HEK293T (cell line): ENCODE results near the gene PLEKHM2.

Source experiments
- CTCF ChIA-PET: fragments of 350-600 bp; formaldehyde crosslinking; extraction: SDS; loops from one replicate; lab custom pipeline; 2021; ENCODE audit warnings: antibody characterized with exemption, inconsistent platforms; lab: Yijun Ruan, JAX
- POLR2A ChIA-PET: fragments of 350-600 bp; formaldehyde crosslinking; extraction: SDS; loops from one replicate; lab custom pipeline; 2020; ENCODE audit warnings: antibody characterized with exemption, inconsistent platforms; lab: Yijun Ruan, JAX
- DNase-seq: peaks from one replicate; pipeline ENCODE4 v3.0.0; 2012; ENCODE audit warnings: mixed read lengths; ENCODE audit errors: extremely low spot score
- ARNT ChIP-seq: fragments of 450-650 bp; IDR thresholded peaks from 2 replicates; pipeline ENCODE4 v1.6.1; 2017; ENCODE audit warnings: mild to moderate bottlenecking
- BHLHE40 ChIP-seq: fragments of 450-650 bp; IDR thresholded peaks from 2 replicates; pipeline ENCODE4 v1.6.1; 2016; ENCODE audit warnings: mild to moderate bottlenecking, moderate library complexity, borderline replicate concordance
- CTBP1 ChIP-seq: fragments of 450-650 bp; IDR thresholded peaks from 2 replicates; pipeline ENCODE4 v1.6.1; 2016; ENCODE audit warnings: borderline replicate concordance
- ELF4 ChIP-seq: fragments of 450-650 bp; IDR thresholded peaks from 2 replicates; pipeline ENCODE4 v1.6.1; 2017; ENCODE audit warnings: antibody characterized with exemption
- FOXA1 ChIP-seq: fragments of 450-650 bp; IDR thresholded peaks from 2 replicates; pipeline ENCODE4 v1.6.1; 2016; ENCODE audit warnings: mild to moderate bottlenecking
- FOXK2 ChIP-seq: fragments of 450-650 bp; IDR thresholded peaks from 2 replicates; pipeline ENCODE4 v1.6.1; 2016; ENCODE audit warnings: mild to moderate bottlenecking
- FOXM1 ChIP-seq: fragments of 450-650 bp; IDR thresholded peaks from 2 replicates; pipeline ENCODE4 v1.6.1; 2017; ENCODE audit warnings: mild to moderate bottlenecking, borderline replicate concordance
- HDGF ChIP-seq: fragments of 450-650 bp; IDR thresholded peaks from 2 replicates; pipeline ENCODE4 v1.6.1; 2017; ENCODE audit warnings: antibody characterized with exemption, borderline replicate concordance
- L3MBTL2 ChIP-seq: fragments of 450-650 bp; conservative IDR thresholded peaks from 2 replicates; pipeline ENCODE4 v1.6.1; 2016; ENCODE audit warnings: mild to moderate bottlenecking
- LEF1 ChIP-seq: fragments of 450-650 bp; IDR thresholded peaks from 2 replicates; pipeline ENCODE4 v1.6.1; 2017; ENCODE audit warnings: mild to moderate bottlenecking, borderline replicate concordance
- NFRKB ChIP-seq: fragments of 450-650 bp; IDR thresholded peaks from 2 replicates; pipeline ENCODE4 v1.6.1; 2016; ENCODE audit warnings: mild to moderate bottlenecking, moderate library complexity
- PKNOX1 ChIP-seq: fragments of 450-650 bp; IDR thresholded peaks from 2 replicates; pipeline ENCODE4 v1.6.1; 2016
- SP1 ChIP-seq: fragments of 450-650 bp; IDR thresholded peaks from 2 replicates; pipeline ENCODE4 v1.6.1; 2017
- SUZ12 ChIP-seq: fragments of 450-650 bp; IDR thresholded peaks from 2 replicates; pipeline ENCODE4 v1.6.1; 2016; ENCODE audit warnings: mild to moderate bottlenecking
- TARDBP ChIP-seq: fragments of 450-650 bp; IDR thresholded peaks from 2 replicates; pipeline ENCODE4 v1.6.1; 2016
- ZNF384 ChIP-seq: fragments of 450-650 bp; IDR thresholded peaks from 2 replicates; pipeline ENCODE4 v1.6.1; 2016

The PLEKHM2 gene

GRCh38 chr1:15724949-15725880 is 41.1 kb downstream of the PLEKHM2 start:
- TF ChIP-seq CTBP1 (no peak), BHLHE40 (no peak), ZNF384 (no peak), SUZ12 (no peak), PKNOX1 (no peak), SP1 (no peak), NFRKB (no peak), FOXA1 (no peak), LEF1 (no peak), L3MBTL2 (no peak), ELF4 (no peak), TARDBP (no peak), FOXM1 (no peak), HDGF (no peak), FOXK2 (no peak), ARNT (no peak)
- ChIA-PET CTCF (no interaction called here), POLR2A (no interaction called here)
- DNase-seq, result no peak

DNA sequence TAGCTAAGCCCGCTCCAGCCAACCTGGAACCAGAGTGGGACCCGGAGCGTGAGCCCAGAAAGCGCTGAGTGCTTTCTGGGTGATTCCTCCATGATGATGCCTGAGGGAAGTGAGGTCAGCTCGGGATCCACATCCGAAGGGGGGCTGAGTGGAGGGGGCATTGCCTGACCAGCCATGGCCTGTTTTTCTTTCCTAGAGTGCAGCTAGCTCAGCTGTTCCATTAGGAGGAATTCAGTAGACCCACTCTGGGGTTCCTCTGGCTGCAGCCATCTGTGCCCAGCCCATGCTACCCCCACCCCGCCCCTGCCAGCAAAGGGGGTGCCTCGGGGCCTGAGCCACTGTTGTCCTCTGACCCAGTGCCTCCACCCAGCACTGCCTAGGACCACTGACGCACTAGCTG is 42.4 kb downstream of the PLEKHM2 start:
- DNase-seq, result no peak
- ChIA-PET CTCF (no interaction called here), POLR2A (no interaction called here)
- TF ChIP-seq LEF1, result no peak
- no peak for TF ChIP-seq FOXK2
- TF ChIP-seq FOXM1, result no peak
- no peak for TF ChIP-seq PKNOX1
- no peak for TF ChIP-seq HDGF
- no peak for TF ChIP-seq SP1
- TF ChIP-seq FOXA1, result no peak
- TF ChIP-seq CTBP1, result no peak
- TF ChIP-seq BHLHE40, result no peak
- no peak for TF ChIP-seq SUZ12
- no peak for TF ChIP-seq ELF4
- TF ChIP-seq TARDBP, result no peak
- TF ChIP-seq ARNT, result no peak
- TF ChIP-seq L3MBTL2, result no peak
- TF ChIP-seq ZNF384, result no peak
- no peak for TF ChIP-seq NFRKB

GRCh38 chr1:15727021-15727420 is 42.9 kb downstream of the PLEKHM2 start:
- POLR2A ChIA-PET, result no interaction called here
- TF ChIP-seq SUZ12 (no peak), ZNF384 (no peak), ARNT (no peak), PKNOX1 (no peak), FOXM1 (no peak), NFRKB (no peak), LEF1 (no peak), HDGF (no peak), BHLHE40 (no peak), CTBP1 (no peak), SP1 (no peak), FOXK2 (no peak), TARDBP (no peak)
- DNase-seq, result no peak
- CTCF ChIA-PET, result no interaction called here

DNA sequence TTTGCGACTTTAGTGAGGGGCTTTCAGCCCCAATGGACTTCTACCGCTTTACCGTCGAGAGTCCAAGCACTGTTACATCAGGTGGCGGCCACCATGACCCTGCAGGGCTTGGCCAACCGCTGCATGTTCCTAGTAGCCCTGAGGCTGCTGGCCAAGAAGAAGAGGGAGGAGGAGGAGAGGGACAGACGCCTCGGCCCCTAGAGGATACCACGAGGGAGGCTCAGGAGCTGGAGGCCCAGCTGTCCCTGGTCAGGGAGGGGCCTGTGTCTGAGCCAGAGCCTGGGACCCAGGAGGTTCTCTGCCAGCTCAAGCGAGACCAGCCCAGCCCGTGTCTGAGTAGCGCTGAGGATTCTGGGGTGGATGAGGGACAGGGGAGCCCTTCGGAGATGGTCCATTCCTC is 43.3 kb downstream of the PLEKHM2 start:
- TF ChIP-seq PKNOX1 (no peak), CTBP1 (no peak), SUZ12 (no peak), SP1 (no peak), LEF1 (no peak), FOXM1 (no peak), FOXA1 (no peak), TARDBP (no peak), ELF4 (no peak), HDGF (no peak), BHLHE40 (no peak), L3MBTL2 (no peak), ZNF384 (no peak), NFRKB (no peak), FOXK2 (no peak), ARNT (no peak)
- DNase-seq, result no peak
- CTCF ChIA-PET, result no interaction called here
- POLR2A ChIA-PET, result no interaction called here

- no peak for DNase-seq
- ChIA-PET POLR2A (no interaction called here), CTCF (no interaction called here)
- TF ChIP-seq PKNOX1 (no peak), CTBP1 (no peak), SUZ12 (no peak), ZNF384 (no peak), L3MBTL2 (no peak), TARDBP (no peak), SP1 (no peak), FOXM1 (no peak), HDGF (no peak), ARNT (no peak), FOXA1 (no peak), ELF4 (no peak), NFRKB (no peak), LEF1 (no peak), BHLHE40 (no peak), FOXK2 (no peak)
Measured at GRCh38 chr1:15727866-15728534, 43.9 kb downstream of the PLEKHM2 start.
